Measurements from ENCODE around the gene CLDN20.
A peak's percentile ranks its signal among the peaks of the same experiment; 100 is the strongest.

CLDN20 gene

DNA sequence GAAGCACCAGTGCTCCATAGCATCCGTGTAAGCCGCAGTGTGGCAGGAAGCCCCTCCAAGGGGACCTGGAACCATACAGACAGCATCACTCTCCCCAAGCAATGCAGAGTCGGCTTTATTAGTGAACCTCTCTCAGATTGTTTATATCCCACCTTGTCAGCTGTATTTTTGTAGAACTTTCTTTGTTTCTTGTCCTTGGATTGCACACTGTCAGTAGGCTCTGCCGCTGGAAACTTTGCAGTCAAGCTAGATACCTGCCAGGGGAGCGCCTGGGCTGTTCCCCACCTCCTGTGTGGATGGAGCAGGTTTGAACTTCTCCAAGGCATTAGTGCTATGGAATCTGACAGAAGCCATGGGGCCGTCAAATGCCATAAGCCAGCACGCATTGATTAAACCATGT is 18.6 kb upstream of the CLDN20 start:
- no peak for DNase-seq (ENCODE audit: low spot score)

GRCh38 chr6:155245831-155246230 is 18.0 kb upstream of the CLDN20 start:
- no peak for DNase-seq (ENCODE audit: low spot score)

DNA sequence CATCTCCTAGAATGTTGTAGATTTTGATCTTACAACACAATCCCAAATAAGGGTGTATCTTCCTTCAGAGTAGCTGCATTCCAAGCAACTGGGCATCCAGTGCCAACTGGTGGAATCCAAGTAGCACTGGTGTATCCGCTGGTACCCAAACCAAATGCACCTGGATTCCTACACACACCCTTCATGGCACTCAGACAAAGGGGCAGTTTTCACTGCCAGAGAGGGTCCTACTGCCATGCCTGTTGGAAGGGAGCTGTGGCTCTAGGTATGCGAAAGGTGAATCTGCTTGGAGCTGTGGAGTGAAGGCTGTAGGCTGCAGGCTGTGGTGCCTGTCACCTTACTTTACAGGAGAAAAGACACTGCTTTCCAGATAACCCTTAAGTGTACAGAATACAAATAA is 17.0 kb upstream of the CLDN20 start:
- DNase-seq (ENCODE audit: low spot score) = no peak

DNA sequence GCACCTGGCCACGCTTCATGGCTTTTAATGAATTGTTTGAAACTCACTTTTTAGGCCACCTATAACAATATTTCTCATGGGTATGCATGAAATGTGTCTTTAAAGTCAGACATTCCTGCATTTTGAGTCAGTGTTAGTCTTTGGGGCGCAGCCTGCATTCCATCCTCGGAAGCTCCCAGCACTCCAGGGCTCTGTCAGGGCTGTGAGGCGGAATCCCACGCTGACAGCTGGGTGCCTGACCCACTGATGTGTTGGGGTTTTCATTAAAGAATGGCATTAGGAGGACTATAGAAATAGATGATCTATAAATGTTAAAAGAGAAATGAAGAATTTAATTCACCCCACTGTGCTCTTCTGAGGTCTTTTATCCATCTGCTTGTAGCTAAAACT is 16.2 kb upstream of the CLDN20 start:
- DNase-seq (ENCODE audit: low spot score) = no peak

- DNase-seq (ENCODE audit: low spot score) = peak; percentile 58
Measured at GRCh38 chr6:155248008-155249001, 15.5 kb upstream of the CLDN20 start.

- DNase-seq (ENCODE audit: low spot score) = no peak
Measured at GRCh38 chr6:155250701-155251381, 13.0 kb upstream of the CLDN20 start.

DNA sequence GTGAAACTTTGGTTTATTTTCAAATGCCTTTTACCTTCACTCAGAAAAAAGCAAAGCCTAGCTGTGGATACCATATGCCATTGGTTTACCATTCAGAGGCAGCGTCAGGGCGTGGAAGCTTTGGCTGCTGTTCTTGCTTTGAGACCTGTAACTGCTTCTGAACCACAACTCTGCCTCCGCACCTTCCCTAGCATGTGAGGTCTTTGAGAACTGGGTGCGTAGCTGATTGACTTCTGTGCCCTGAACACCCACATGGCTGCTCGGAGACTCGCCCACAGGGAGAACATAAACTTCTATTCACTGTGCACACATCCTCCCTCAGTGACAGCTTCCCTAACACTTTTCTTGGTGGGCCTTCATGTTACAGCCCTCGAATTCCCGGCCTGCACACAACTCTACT is 11.2 kb upstream of the CLDN20 start:
- no peak for DNase-seq (ENCODE audit: low spot score)

DNA sequence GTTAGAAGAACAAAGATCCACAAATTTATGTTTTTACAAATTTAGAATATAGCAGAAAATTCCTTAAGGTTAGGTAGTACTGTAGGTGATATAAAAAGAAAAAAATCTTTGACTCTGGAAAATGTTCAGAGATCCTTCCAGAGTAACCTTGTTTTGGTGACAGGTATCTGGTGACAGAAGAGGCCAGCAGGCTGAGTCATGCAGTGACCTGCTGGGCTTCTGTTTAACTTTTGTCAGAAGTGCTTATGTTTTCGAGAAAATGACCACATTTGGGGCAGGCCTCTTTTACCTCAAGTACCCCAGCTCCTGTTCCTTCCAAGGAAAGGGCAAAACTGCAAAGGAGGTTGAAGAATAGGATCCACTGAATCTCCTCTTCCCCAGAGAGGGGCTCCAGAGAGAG is 10.5 kb upstream of the CLDN20 start:
- DNase-seq (ENCODE audit: low spot score) = no peak

GRCh38 chr6:155254139-155254538 is 9.7 kb upstream of the CLDN20 start:
- no peak for DNase-seq (ENCODE audit: low spot score)

DNA sequence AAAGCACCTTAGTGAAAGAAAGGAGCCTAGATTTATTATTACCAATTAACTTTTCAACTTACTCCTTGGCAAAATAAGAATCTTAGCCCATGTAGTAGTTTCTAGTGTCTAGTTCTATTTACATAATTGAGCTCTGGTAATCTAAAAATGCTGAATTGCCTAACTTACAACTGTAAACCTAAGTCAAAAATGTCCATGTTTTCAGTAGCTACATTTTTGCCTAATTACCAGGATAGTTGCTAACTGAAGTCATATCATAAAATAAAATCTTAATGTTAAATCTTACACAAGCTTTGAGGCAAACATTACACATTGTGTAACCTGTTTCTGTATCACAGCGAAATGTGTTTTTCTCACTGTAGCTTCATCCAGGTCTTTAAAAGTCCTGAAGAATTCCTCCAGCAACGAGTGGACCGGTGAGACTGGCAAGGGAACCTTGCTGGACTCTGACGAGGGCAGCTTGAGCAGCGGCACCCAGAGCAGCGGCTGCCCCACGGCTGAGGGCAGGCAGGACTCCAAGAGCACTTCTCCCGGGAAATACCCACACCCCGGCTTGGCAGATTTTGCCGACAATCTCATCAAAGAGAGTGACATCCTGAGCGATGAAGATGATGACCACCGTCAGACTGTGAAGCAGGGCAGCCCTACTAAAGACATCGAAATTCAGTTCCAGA is 7.6 kb upstream of the CLDN20 start:
- DNase-seq (ENCODE audit: low spot score) = no peak

GRCh38 chr6:155257796-155258195 is 6.0 kb upstream of the CLDN20 start:
- no peak for DNase-seq (ENCODE audit: low spot score)

- no peak for DNase-seq (ENCODE audit: low spot score)
Measured at GRCh38 chr6:155259204-155259603, 4.6 kb upstream of the CLDN20 start.

GRCh38 chr6:155259897-155260296 is 3.9 kb upstream of the CLDN20 start:
- no peak for DNase-seq (ENCODE audit: low spot score)

DNA sequence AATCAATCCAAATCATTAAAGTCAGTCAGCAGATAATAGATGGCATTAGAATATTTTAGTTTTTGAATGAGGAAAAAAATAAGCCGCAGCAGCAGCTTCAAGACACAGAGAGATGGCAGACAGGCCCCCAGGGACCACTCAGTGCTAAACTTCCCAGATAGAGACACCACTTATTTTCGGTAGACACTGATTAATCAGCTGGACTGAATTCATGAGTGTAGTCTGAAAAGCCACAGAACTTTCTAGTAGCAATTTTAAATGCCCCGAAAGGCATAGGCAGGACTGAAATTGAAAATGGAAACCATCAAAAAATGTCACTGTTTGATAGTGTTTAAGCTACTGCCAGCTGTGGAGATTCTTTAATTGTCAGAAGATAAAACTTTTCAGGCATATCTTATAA is 3.1 kb upstream of the CLDN20 start:
- no peak for DNase-seq (ENCODE audit: low spot score)

DNA sequence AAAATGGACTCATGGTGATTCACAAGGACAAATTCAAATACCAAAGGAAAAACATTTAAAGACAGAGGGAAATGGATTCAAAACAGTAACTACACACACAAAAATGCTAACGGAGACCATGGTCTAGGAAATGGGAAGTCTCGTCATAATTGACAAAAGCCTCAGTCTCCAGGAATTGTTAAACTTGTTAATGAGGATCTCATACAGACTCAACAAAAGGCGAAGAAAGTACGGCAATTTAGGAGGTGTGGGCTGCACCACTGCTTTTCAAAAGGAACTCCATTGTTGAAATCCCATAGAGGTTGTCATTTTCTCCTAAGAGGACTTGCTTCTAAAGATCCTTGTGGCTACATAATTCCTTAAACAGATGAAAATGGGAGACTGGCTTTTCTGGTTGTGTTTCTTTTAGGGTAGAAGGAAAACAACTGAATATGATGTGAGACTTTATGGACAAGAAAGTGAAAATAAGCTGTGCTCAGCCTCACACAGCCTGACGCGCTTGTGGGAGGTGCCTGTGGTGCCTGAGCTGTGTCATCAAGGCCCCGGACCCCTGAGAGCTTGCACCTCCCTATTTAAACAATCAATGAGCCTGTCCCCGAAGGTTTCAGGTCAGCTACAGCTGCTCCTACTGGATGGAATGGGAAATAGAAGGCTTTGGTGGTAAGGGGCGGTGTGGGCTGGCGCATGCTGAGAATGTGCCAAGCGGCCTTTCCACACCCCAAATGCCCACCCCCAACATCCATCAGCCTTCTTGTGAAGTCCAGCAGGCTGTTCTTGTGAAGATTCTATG is 2.5 kb upstream of the CLDN20 start:
- no peak for DNase-seq (ENCODE audit: low spot score)

DNA sequence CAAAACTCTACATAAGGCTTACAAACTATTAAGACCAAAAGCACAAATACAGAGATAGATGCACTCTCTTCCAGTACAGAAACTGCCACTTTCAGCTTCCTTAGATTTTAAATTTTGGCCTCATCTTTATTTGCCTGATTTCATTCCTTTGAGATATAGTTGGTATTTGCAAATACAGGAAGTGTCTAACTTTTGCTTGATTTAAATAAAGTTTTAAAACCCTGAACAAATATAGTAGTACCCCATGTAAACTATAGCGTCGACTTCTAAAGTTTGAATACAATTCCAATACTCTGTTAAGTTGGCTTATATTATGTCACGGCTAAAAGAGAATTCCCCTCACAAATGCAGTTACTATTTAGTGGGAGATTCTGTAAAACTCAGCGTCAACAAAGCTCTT is 1.2 kb upstream of the CLDN20 start:
- no peak for DNase-seq (ENCODE audit: low spot score)

DNA sequence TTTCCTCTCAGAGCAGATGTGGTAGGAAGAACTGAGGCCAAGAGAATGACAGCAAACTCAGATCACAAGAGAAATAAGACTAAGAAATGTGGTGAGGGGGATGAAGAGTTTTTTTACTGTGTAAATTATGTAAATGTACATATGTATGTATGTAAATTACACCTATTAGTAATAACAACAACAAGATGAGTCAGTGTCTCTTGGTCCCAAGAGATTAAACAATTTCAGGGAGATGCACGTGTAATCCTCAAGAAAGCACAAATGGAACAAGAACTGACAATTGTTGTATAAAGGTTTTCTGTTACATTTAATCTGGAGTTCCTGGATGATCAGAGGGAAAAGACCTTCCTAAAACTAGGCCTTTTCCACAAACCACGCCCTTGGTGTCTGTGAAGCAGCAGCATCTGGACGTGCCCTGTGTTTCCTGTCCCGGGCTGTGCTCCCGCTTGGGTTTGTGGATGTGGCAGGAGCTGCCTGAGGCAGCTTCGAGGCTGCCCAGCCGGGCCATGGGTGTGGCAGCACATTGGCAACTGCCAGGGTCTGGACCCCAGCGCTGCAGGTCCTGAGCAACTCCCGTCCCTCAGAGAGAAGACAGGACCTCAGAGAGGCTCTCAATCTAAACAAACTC is 994 bp downstream of the CLDN20 start:
- no peak for DNase-seq (ENCODE audit: low spot score)

GRCh38 chr6:155265843-155266535 is 2.2 kb downstream of the CLDN20 start:
- DNase-seq (ENCODE audit: low spot score) = no peak

- no peak for DNase-seq (ENCODE audit: low spot score)
Measured at GRCh38 chr6:155267411-155267810, 3.6 kb downstream of the CLDN20 start.

- peak; percentile 67 for DNase-seq (ENCODE audit: low spot score)
Measured at GRCh38 chr6:155268088-155268867, 4.5 kb downstream of the CLDN20 start.
